SU-DHL-6 (cell line): ENCODE measurements around the gene RRM1.

Experiments used
- CTCF ChIP-seq: fragments of 200-600 bp; sonication (generic); IDR thresholded peaks from one replicate; pipeline ENCODE4 v1.5.1; 2017; ENCODE audit warnings: antibody characterized with exemption, mild to moderate bottlenecking, low read length, moderate library complexity; ENCODE audit not compliant: insufficient read depth, poor library complexity, severe bottlenecking
- EZH2phosphoT487 ChIP-seq: fragments of 200-600 bp; sonication (generic), shearing (Covaris generic); conservative IDR thresholded peaks from 2 replicates; pipeline ENCODE4 v1.6.1; 2018; ENCODE audit warnings: mild to moderate bottlenecking, antibody characterized with exemption, low read length, moderate library complexity, mixed read lengths

- TF ChIP-seq CTCF (no peak), EZH2phosphoT487 (no peak)
Observed at GRCh38 chr11:4054643-4055042, 40.0 kb upstream of the RRM1 start.
